SK-N-SH treated with all-trans-retinoic acid at 6 μM for 48 hours (cell line): Measurements from ENCODE around the gene LIMS1.
A peak's percentile ranks its signal among the peaks of the same experiment; 100 is the strongest.
"Not testable (repeated sequence)": the region's sequence is repeated elsewhere in the genome, so short reads cannot be mapped to it uniquely, and the experiment has no call there.

Experiments
- ATAC-seq: fragments of 200-7000 bp; cut with Tn5 transposase; 3 replicates; pipeline ENCODE4 v1.9.1; 2020; ENCODE audit warnings: mild to moderate bottlenecking, moderate library complexity
- ARNTL ChIP-seq: fragments of 450-650 bp; formaldehyde crosslinking; IDR thresholded peaks from 2 replicates; pipeline ENCODE4 v1.5.0; 2020; ENCODE audit warnings: low read depth, mild to moderate bottlenecking, moderate library complexity, borderline replicate concordance
- BACH2 ChIP-seq: fragments of 250-450 bp; sonication (Bioruptor Pico); IDR thresholded peaks from 2 replicates; pipeline ENCODE4 v1.9.0; 2021; ENCODE audit warnings: mild to moderate bottlenecking, borderline replicate concordance
- CSDC2 ChIP-seq: fragments of 250-450 bp; sonication (Bioruptor Pico); IDR thresholded peaks from 2 replicates; pipeline ENCODE4 v1.5.0; 2020; ENCODE audit warnings: mild to moderate bottlenecking, moderate library complexity
- ESRRG ChIP-seq: fragments of 250-450 bp; sonication (Bioruptor Pico); IDR thresholded peaks from 2 replicates; pipeline ENCODE4 v1.6.1; 2021; ENCODE audit warnings: mild to moderate bottlenecking
- GLIS3 ChIP-seq: fragments of 250-450 bp; sonication (Bioruptor Pico); IDR thresholded peaks from 2 replicates; pipeline ENCODE4 v1.5.0; 2020; ENCODE audit warnings: mild to moderate bottlenecking, moderate library complexity
- ISL1 ChIP-seq: fragments of 250-450 bp; sonication (Bioruptor Pico); IDR thresholded peaks from 2 replicates; pipeline ENCODE4 v2.1.2; 2022; ENCODE audit warnings: mild to moderate bottlenecking, moderate library complexity
- OSR1 ChIP-seq: fragments of 250-450 bp; sonication (Bioruptor Pico); IDR thresholded peaks from 2 replicates; pipeline ENCODE4 v1.8.0; 2022; ENCODE audit warnings: moderate library complexity, mild to moderate bottlenecking, inconsistent platforms
- PPARA ChIP-seq: fragments of 250-450 bp; sonication (Bioruptor Pico); IDR thresholded peaks from 2 replicates; pipeline ENCODE4 v1.5.0; 2020; ENCODE audit warnings: mild to moderate bottlenecking, borderline replicate concordance
- SNAI2 ChIP-seq: fragments of 250-450 bp; sonication (Bioruptor Pico); IDR thresholded peaks from 2 replicates; pipeline ENCODE4 v1.5.0; 2020; ENCODE audit warnings: mild to moderate bottlenecking, moderate library complexity
- TCF4 ChIP-seq: fragments of 250-450 bp; sonication (Bioruptor Pico); IDR thresholded peaks from 2 replicates; pipeline ENCODE4 v1.8.0; 2021; ENCODE audit warnings: mild to moderate bottlenecking, moderate library complexity, borderline replicate concordance
- TOX ChIP-seq: fragments of 250-450 bp; sonication (Bioruptor Pico); IDR thresholded peaks from 2 replicates; pipeline ENCODE4 v1.8.0; 2021; ENCODE audit warnings: mild to moderate bottlenecking, moderate library complexity, borderline replicate concordance
- ZC3H10 ChIP-seq: fragments of 250-450 bp; sonication (Bioruptor Pico); IDR thresholded peaks from 2 replicates; pipeline ENCODE4 v1.5.1; 2021; ENCODE audit warnings: mild to moderate bottlenecking, moderate library complexity
- ZFP3 ChIP-seq: fragments of 250-450 bp; sonication (Bioruptor Pico); IDR thresholded peaks from 2 replicates; pipeline ENCODE4 v1.5.0; 2020; ENCODE audit warnings: mild to moderate bottlenecking, moderate library complexity
- ZFP30 ChIP-seq: fragments of 450-650 bp; formaldehyde crosslinking; IDR thresholded peaks from 2 replicates; pipeline ENCODE4 v1.5.0; 2022; ENCODE audit warnings: mild to moderate bottlenecking, moderate library complexity
- ZNF565 ChIP-seq: fragments of 450-650 bp; formaldehyde crosslinking; conservative IDR thresholded peaks from 2 replicates; pipeline ENCODE4 v1.5.0; 2020; ENCODE audit warnings: low read depth, mild to moderate bottlenecking, moderate library complexity
- ZNF70 ChIP-seq: fragments of 450-650 bp; formaldehyde crosslinking; IDR thresholded peaks from 2 replicates; pipeline ENCODE4 v1.5.0; 2020; ENCODE audit warnings: mild to moderate bottlenecking, moderate library complexity
- ZNF8 ChIP-seq: fragments of 450-650 bp; formaldehyde crosslinking; IDR thresholded peaks from 2 replicates; pipeline ENCODE4 v1.5.0; 2020; ENCODE audit warnings: mild to moderate bottlenecking, moderate library complexity
- TF ChIP-seq, protein P1 (sequence below): fragments of 250-450 bp; sonication (Bioruptor Pico); IDR thresholded peaks from 2 replicates; pipeline ENCODE4 v1.8.0; 2021; ENCODE audit warnings: low read depth, mild to moderate bottlenecking, moderate library complexity, borderline replicate concordance
- TF ChIP-seq, protein P2 (sequence below): fragments of 250-450 bp; sonication (Bioruptor Pico); IDR thresholded peaks from 2 replicates; pipeline ENCODE4 v1.5.1; 2020; ENCODE audit warnings: low read depth, mild to moderate bottlenecking, moderate library complexity
- TF ChIP-seq, protein P3 (sequence below): fragments of 250-450 bp; sonication (Bioruptor Pico); IDR thresholded peaks from 2 replicates; pipeline ENCODE4 v1.8.0; 2020; ENCODE audit warnings: mild to moderate bottlenecking, moderate library complexity, borderline replicate concordance
- TF ChIP-seq, protein P4 (sequence below): fragments of 250-450 bp; sonication (Bioruptor Pico); IDR thresholded peaks from 2 replicates; pipeline ENCODE4 v1.5.1; 2021; ENCODE audit warnings: mild to moderate bottlenecking, moderate library complexity

Gene LIMS1

DNA sequence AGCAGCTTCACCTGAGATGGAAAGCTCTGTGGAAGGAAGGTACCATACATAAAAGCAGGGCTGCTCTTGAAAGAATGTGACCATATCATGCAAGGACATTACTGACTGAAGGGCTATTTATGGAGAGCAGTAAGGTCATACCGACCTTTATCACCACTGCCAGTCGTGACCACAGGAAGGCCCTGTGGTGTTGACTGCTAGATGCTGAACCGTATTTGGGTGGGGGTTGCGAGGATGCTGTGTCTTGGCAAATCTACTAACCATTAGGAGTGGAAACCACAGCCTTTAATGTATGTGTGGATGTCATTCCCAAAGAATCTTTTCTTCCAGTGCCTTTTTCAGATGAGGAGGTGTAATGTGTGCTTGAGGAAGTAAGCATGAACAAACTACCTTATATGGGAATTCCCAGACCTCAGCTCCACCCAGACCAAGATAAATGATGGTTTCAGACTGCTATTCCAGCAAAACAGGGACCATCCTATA, 60.8 kb downstream of the LIMS1 start:
- TF ChIP-seq ESRRG (no peak), BACH2 (CRISPR knock-in tag) (no peak), ZC3H10 (CRISPR knock-in tag) (no peak), ZFP3 (CRISPR knock-in tag) (0 out of 2 replicates have a peak, but pooled peaks have one; percentile 11), CSDC2 (CRISPR knock-in tag) (peak; percentile 68; the same call in 1 of the 2 replicates)
- TF ChIP-seq, protein P1, sequence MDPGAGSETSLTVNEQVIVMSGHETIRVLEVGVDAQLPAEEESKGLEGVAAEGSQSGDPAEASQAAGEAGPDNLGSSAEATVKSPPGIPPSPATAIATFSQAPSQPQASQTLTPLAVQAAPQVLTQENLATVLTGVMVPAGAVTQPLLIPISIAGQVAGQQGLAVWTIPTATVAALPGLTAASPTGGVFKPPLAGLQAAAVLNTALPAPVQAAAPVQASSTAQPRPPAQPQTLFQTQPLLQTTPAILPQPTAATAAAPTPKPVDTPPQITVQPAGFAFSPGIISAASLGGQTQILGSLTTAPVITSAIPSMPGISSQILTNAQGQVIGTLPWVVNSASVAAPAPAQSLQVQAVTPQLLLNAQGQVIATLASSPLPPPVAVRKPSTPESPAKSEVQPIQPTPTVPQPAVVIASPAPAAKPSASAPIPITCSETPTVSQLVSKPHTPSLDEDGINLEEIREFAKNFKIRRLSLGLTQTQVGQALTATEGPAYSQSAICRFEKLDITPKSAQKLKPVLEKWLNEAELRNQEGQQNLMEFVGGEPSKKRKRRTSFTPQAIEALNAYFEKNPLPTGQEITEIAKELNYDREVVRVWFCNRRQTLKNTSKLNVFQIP, result no peak
- TF ChIP-seq, all 23 proteins: peak for 2
- ATAC-seq, result peak; percentile 74

DNA sequence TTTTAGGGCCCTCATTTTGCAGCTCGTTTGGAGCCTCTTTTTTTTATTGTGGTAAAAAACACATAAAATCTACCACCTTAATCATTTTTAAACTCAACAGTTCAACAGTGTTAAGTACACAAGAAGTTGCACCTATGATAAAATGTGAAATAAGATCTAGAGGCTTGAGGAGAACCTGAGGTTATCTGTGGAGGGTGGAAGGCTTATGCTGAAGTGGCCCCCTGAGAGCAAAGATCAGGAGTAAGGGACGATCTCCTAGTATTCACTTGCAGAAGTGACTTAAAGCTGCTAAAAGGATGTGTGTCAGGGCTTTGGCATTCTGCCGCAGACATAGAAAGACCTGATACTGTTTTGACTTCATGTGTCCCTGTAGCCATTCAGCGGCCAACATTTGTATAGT, 61.5 kb downstream of the LIMS1 start:
- ATAC-seq, result peak; percentile 6; the same call in 1 of the 3 replicates

DNA sequence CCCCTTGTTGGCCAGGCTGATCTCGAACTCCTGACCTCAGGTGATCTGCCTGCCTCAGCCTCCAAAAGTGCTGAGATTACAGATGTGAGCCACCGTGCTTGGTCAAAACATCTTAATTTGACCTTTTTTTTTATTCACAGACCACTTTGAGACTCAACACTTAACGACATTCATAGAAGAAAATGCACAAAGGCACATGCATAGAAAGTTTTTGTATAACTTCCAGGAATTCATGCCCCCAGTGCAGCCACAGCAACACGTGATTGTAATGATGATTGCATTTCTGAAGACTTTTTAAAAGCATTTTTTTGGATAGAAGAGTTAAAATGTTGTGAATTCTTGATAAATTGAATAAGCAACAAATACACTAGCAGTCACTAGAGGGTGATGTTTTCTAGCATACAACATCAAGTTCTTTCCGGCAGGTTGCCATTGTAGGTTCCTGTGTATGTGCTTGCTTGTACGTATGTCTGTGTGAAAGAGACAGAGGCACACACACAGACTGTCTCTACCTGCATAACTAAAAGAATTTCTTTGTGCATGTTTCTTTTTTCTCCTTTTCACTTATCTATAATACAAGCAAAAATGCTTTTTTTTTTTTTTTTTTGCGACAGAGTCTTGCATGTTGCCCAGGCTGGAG, 63.0 kb downstream of the LIMS1 start:
- peak; percentile 14; the same call in 2 of the 3 replicates for ATAC-seq

DNA sequence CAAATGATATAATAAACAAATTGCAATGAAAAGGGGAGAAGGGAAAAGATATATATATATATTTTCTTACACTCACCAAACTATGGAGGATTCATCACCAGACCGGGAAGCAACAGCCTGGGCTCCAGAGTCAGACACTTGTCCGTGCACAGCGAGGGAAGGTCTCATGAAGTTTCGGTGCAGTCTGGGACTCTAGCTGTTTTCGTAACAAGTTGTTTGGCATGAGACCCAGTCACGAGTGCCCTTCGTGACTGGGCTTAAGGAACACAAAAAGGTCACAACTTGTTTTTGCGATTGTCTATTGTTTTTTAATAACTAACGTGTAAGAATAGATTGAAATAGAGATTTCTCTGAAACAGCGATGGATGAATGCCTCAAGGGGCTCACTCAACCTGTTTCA, 66.9 kb downstream of the LIMS1 start:
- ATAC-seq, result not testable (repeated sequence)

DNA sequence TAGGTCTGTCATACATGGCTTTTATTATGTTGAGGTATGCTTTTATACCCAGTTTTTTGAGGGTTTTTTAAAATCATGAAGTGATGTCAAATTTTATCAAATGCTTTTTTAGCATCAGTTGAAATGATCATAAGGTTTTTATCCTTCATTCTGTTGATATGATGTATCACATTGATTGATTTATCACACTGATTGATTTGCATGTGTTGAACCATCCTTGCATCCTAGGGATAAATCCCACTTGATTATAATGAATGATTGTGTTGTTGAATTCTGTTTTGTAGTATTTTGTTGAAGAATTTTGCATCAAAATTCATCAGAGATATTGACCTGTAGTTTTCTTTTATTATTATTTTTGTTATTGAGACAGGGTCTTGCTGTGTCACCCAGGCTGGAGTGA, 68.2 kb downstream of the LIMS1 start:
- no peak for ATAC-seq
- TF ChIP-seq ESRRG (no peak), OSR1 (CRISPR knock-in tag) (no peak), ZFP3 (CRISPR knock-in tag) (no peak), TOX (no peak), SNAI2 (CRISPR knock-in tag) (no peak), GLIS3 (CRISPR knock-in tag) (no peak), ISL1 (CRISPR knock-in tag) (no peak), PPARA (CRISPR knock-in tag) (no peak), CSDC2 (CRISPR knock-in tag) (no peak), ARNTL (CRISPR knock-in tag) (no peak)
- TF ChIP-seq, protein P1, result no peak
- TF ChIP-seq, protein P2, sequence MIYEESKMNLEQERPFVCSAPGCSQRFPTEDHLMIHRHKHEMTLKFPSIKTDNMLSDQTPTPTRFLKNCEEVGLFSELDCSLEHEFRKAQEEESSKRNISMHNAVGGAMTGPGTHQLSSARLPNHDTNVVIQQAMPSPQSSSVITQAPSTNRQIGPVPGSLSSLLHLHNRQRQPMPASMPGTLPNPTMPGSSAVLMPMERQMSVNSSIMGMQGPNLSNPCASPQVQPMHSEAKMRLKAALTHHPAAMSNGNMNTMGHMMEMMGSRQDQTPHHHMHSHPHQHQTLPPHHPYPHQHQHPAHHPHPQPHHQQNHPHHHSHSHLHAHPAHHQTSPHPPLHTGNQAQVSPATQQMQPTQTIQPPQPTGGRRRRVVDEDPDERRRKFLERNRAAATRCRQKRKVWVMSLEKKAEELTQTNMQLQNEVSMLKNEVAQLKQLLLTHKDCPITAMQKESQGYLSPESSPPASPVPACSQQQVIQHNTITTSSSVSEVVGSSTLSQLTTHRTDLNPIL (CRISPR knock-in tag), result no peak
- TF ChIP-seq, protein P3, sequence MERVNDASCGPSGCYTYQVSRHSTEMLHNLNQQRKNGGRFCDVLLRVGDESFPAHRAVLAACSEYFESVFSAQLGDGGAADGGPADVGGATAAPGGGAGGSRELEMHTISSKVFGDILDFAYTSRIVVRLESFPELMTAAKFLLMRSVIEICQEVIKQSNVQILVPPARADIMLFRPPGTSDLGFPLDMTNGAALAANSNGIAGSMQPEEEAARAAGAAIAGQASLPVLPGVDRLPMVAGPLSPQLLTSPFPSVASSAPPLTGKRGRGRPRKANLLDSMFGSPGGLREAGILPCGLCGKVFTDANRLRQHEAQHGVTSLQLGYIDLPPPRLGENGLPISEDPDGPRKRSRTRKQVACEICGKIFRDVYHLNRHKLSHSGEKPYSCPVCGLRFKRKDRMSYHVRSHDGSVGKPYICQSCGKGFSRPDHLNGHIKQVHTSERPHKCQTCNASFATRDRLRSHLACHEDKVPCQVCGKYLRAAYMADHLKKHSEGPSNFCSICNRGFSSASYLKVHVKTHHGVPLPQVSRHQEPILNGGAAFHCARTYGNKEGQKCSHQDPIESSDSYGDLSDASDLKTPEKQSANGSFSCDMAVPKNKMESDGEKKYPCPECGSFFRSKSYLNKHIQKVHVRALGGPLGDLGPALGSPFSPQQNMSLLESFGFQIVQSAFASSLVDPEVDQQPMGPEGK (CRISPR knock-in tag), result no peak

DNA sequence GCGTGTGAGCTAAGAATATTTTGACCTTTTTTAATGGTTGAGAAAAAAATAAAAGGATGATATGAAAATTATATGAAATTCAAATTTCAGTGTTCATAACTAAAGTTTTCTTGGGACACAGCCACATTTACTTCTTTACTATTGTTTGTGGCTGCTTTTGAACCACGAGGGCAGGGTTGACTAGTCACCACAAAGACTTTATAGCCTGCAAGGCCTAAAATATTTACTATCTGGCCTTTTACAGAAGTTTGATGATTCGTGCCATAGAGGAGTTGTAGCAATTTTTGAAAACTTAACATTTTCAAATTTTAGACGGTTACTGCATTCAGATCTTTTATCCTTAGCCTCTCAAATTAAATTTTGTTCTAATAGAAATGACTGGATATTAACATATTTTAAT, 69.9 kb downstream of the LIMS1 start:
- ATAC-seq, result no peak
- TF ChIP-seq TCF4 (CRISPR knock-in tag) (no peak), ZNF70 (CRISPR knock-in tag) (no peak), ZFP30 (CRISPR knock-in tag) (no peak), PPARA (CRISPR knock-in tag) (no peak), SNAI2 (CRISPR knock-in tag) (no peak), ARNTL (CRISPR knock-in tag) (no peak), ZNF8 (no peak), GLIS3 (CRISPR knock-in tag) (no peak), ZNF565 (CRISPR knock-in tag) (no peak), ISL1 (CRISPR knock-in tag) (no peak), OSR1 (CRISPR knock-in tag) (no peak)
- TF ChIP-seq, protein P2 (CRISPR knock-in tag), result no peak
- TF ChIP-seq, protein P1, result no peak
- TF ChIP-seq, protein P4, sequence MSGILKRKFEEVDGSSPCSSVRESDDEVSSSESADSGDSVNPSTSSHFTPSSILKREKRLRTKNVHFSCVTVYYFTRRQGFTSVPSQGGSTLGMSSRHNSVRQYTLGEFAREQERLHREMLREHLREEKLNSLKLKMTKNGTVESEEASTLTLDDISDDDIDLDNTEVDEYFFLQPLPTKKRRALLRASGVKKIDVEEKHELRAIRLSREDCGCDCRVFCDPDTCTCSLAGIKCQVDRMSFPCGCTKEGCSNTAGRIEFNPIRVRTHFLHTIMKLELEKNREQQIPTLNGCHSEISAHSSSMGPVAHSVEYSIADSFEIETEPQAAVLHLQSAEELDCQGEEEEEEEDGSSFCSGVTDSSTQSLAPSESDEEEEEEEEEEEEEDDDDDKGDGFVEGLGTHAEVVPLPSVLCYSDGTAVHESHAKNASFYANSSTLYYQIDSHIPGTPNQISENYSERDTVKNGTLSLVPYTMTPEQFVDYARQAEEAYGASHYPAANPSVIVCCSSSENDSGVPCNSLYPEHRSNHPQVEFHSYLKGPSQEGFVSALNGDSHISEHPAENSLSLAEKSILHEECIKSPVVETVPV (CRISPR knock-in tag), result no peak
